ENCODE results near the gene ISG20.

ISG20 gene

DNA sequence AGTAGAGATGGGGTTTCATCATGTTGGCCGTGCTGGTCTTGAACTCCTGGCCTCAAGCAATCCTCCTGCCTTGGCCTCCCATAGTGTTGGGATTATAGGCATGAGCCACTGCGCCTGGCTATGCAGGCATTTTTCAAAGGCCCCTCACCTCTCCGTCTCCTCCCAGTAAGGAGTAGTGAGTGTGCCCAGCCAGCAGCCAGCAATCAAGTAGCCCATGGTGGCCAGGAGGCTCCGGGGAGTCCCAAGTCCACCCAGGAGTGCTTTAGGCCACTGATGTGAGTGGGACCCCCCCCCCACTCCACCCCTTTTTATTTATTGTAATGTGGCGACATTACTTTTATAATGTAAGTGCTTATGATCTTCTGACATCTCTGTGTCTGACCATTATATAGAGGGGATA is 8.1 kb downstream of the ISG20 start:
- TF ChIP-seq CTCF (IDR thresholded peaks at IDR 0.05) = no peak
- no peak for TF ChIP-seq ZFX (IDR thresholded peaks at IDR 0.05; ENCODE audit: borderline replicate concordance)
- no peak overlapping the region for H3K27ac ChIP-seq

DNA sequence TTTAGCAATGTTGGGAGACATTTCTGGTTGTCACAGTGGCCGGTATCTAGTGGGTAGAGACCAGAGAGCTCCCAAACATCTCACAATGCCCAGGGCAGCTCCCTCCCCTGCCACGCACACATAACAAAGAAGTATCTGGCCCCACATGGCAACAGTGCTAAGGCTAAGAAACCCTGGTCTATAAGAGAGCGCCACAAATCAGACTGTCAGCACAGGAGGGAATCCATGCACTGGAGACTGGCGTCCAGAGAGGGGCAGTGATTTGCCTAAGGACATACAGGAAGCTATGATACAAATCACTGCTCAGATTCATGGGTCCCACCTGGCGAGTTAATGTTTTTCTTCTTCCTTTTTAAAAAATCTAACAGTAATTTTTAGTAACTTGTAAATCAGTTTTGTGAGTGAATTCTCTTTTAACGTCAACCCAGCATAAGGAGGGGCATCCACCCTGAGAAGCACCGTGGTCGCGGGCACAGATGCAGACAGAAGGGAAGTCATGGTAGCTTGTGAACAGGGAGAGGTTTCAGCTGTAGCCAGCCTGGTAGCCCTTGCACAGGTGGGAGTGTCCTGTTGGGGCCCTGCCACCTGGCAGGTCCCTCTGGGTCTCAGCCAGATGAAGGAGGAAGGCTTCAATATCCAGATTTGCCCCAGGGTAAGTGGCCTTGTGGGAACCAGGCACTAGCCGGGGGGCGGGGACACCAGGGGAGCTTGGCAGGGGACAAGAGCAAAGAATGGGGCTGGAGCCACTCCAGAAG is 8.7 kb downstream of the ISG20 start:
- TF ChIP-seq CTCF (IDR thresholded peaks at IDR 0.05) = no peak
- no peak for TF ChIP-seq ZFX (IDR thresholded peaks at IDR 0.05; ENCODE audit: borderline replicate concordance)
- H3K27ac ChIP-seq = no peak overlapping the region

GRCh38 chr15:88648357-88649214 is 9.8 kb downstream of the ISG20 start:
- no peak overlapping the region for H3K27ac ChIP-seq
- no peak for TF ChIP-seq CTCF (IDR thresholded peaks at IDR 0.05)
- TF ChIP-seq ZFX (IDR thresholded peaks at IDR 0.05; ENCODE audit: borderline replicate concordance) = no peak

- TF ChIP-seq ZFX (IDR thresholded peaks at IDR 0.05; ENCODE audit: borderline replicate concordance) = no peak
- no peak for TF ChIP-seq CTCF (IDR thresholded peaks at IDR 0.05)
- no peak overlapping the region for H3K27ac ChIP-seq
Measured at GRCh38 chr15:88649286-88649733, 10.5 kb downstream of the ISG20 start.

DNA sequence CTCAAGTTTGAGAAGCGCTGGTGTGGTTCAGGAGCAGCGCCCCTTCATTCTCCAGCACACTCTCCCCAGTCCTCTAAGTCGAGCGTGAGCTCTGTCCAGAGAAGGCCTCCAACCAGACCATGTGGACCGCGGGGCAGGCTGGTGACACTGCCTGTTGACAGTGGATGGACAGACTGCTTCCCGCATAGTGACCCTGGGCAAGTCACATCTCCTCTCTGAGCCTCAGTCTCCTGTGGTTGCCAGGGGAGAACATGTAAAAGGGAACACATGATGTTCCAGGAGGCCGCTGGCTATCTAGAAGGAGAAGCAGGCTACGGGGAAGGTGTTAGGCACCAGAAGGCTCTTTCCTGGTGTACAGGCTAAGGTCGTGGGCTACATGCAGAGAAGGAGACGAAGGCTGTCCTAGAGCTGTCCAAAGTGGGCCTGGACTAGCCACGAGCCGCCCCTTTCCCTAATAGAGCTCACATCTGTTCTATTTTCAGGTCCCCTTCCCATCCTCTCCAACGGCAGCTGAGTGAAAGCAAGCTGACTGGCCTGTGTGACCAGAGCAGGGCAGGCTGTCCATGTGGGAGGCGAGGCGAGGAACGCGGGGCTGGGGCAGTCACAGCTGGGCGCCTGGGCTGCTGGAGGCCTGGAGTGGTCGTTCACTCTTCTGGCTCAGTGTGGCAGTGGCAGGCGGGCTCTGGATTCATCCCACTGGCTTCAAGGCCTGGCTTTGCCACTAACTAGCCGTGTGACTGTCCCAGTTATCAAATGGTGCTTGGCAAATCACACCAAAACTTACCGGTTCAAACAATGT is 11.1 kb downstream of the ISG20 start:
- no peak for TF ChIP-seq CTCF (IDR thresholded peaks at IDR 0.05)
- no peak for TF ChIP-seq ZFX (IDR thresholded peaks at IDR 0.05; ENCODE audit: borderline replicate concordance)
- no peak overlapping the region for H3K27ac ChIP-seq

DNA sequence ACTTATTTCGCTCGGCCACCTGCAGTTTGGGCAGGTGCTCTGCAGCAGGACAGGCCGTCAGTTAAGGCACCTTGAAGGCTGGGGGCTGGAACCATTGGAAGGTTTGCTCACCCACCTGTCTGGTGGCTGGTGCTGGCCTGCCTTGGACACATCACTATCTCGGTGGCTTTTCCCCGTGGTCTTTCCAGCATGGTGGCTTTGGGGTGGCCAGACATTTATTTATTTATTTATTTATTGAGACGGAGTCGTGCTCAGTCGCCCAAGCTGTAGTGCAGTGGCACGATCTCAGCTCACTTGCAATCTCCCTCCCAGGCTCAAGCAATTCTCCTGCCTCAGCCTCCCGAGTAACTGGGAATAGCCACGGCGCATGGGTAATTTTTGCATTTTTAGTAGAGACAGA is 11.7 kb downstream of the ISG20 start:
- TF ChIP-seq ZFX (IDR thresholded peaks at IDR 0.05; ENCODE audit: borderline replicate concordance) (no peak), CTCF (IDR thresholded peaks at IDR 0.05) (no peak)
- H3K27ac ChIP-seq = no peak overlapping the region

Data from 22Rv1 (cell line).